GM23338 (cell line): ENCODE measurements around the gene CPD. TPM values are rescaled to one million over a fixed set of nuclear protein-coding genes. Genes with fewer than 3 reads are reported as not detected.

Experiments used
- ATAC-seq: fragments of 200-7000 bp; cut with Tn5 transposase; 3 replicates; pipeline ENCODE4 v1.9.1; 2020
- DNase-seq: peaks from one replicate; pipeline ENCODE4 v3.0.0-alpha.2; 2015; ENCODE audit warnings: low spot score
- H2AFZ ChIP-seq: fragments of 200-600 bp; sonication (generic); 2 replicates; pipeline ENCODE4 v1.8.0; 2016; ENCODE audit warnings: antibody characterized with exemption, mild to moderate bottlenecking, moderate library complexity
- H3F3A ChIP-seq: fragments of 200-600 bp; sonication (generic); replicated peaks from 2 replicates; pipeline ENCODE4 v1.8.0; 2017; ENCODE audit warnings: antibody characterized with exemption, mixed run types, low read depth
- H3K27ac ChIP-seq: fragments of 200-600 bp; sonication (generic); 2 replicates; pipeline ENCODE4 v1.6.1; 2016; ENCODE audit warnings: low read depth
- H3K27me3 ChIP-seq: fragments of 200-600 bp; sonication (generic); 2 replicates; pipeline ENCODE4 v1.8.0; 2016; ENCODE audit warnings: mild to moderate bottlenecking, mixed run types, moderate library complexity; ENCODE audit not compliant: insufficient read depth
- H3K36me3 ChIP-seq: fragments of 200-600 bp; sonication (generic); 2 replicates; pipeline ENCODE4 v1.8.0; 2016; ENCODE audit warnings: mild to moderate bottlenecking; ENCODE audit not compliant: insufficient read depth
- H3K4me1 ChIP-seq: fragments of 200-600 bp; sonication (generic); 2 replicates; pipeline ENCODE4 v1.8.0; 2016; ENCODE audit warnings: mild to moderate bottlenecking, moderate library complexity; ENCODE audit not compliant: insufficient read depth
- H3K4me2 ChIP-seq: fragments of 200-600 bp; sonication (generic); 2 replicates; pipeline ENCODE4 v1.7.1; 2017; ENCODE audit warnings: mixed run types
- H3K4me3 ChIP-seq: fragments of 200-600 bp; sonication (generic); 2 replicates; pipeline ENCODE4 v1.6.1; 2016; ENCODE audit warnings: mixed run types
- H3K79me2 ChIP-seq: fragments of 200-600 bp; sonication (generic); replicated peaks from 2 replicates; pipeline ENCODE4 v1.8.0; 2017; ENCODE audit warnings: mild to moderate bottlenecking; ENCODE audit not compliant: insufficient read depth
- H3K9me2 ChIP-seq: fragments of 200-600 bp; sonication (generic); 2 replicates; pipeline ENCODE4 v1.8.0; 2017; ENCODE audit not compliant: insufficient read depth
- H4K20me1 ChIP-seq: fragments of 200-600 bp; sonication (generic); replicated peaks from 2 replicates; pipeline ENCODE4 v1.8.0; 2017; ENCODE audit warnings: mild to moderate bottlenecking; ENCODE audit not compliant: insufficient read depth
- H3K27ac Mint-ChIP-seq: 2 replicates; pipeline ENCODE4 v1.8.0; 2020; ENCODE audit warnings: inconsistent platforms, mild to moderate bottlenecking, moderate library complexity, mixed read lengths
- H3K27me3 Mint-ChIP-seq: 3 replicates; pipeline ENCODE4 v1.8.0; 2022; ENCODE audit warnings: low read depth, mild to moderate bottlenecking, moderate library complexity, mixed read lengths, inconsistent platforms; ENCODE audit not compliant: insufficient read depth, poor library complexity
- H3K36me3 Mint-ChIP-seq: 3 replicates; pipeline ENCODE4 v1.8.0; 2021; ENCODE audit warnings: low read depth, mild to moderate bottlenecking, inconsistent platforms, moderate library complexity, mixed read lengths
- H3K4me1 Mint-ChIP-seq: 3 replicates; pipeline ENCODE4 v1.8.0; 2020; ENCODE audit warnings: mild to moderate bottlenecking, inconsistent platforms, mixed read lengths
- H3K4me3 Mint-ChIP-seq: 3 replicates; pipeline ENCODE4 v1.8.0; 2021; ENCODE audit warnings: moderate library complexity, mild to moderate bottlenecking, inconsistent platforms, mixed read lengths
- H3K9me3 Mint-ChIP-seq: 3 replicates; pipeline ENCODE4 v1.8.0; 2020; ENCODE audit warnings: moderate library complexity, mild to moderate bottlenecking, inconsistent platforms, mixed read lengths
- CREB1 ChIP-seq: fragments of 250-450 bp; sonication (Bioruptor Pico); IDR thresholded peaks from 2 replicates; pipeline ENCODE4 v1.5.0; 2020; ENCODE audit warnings: low read depth, mild to moderate bottlenecking, moderate library complexity
- CTCF ChIP-seq, 2 experiments: fragments of 200-600 bp in 1 of 2; sonication (generic) in 1 of 2; conservative IDR thresholded peaks; 2 replicates each; pipeline versions ENCODE4 v1.5.1 to v1.6.1; 2016 to 2017; ENCODE audit warnings: antibody characterized with exemption in 2 of 2, low read depth in 2 of 2, mild to moderate bottlenecking in 2 of 2, moderate library complexity in 1 of 2
- ETS1 ChIP-seq: IDR thresholded peaks from 2 replicates; pipeline ENCODE4 v1.6.1; 2016; ENCODE audit warnings: antibody characterized with exemption
- EZH2 ChIP-seq: fragments of 200-600 bp; sonication (generic); IDR thresholded peaks from one replicate; pipeline ENCODE4 v1.8.0; 2017; ENCODE audit warnings: antibody characterized with exemption, mild to moderate bottlenecking, low read depth; ENCODE audit not compliant: unreplicated experiment
- EZH2phosphoT487 ChIP-seq: fragments of 200-600 bp; sonication (generic); IDR thresholded peaks from one replicate; pipeline ENCODE4 v1.8.1; 2018; ENCODE audit warnings: antibody characterized with exemption; ENCODE audit not compliant: unreplicated experiment
- JUNB ChIP-seq: IDR thresholded peaks from one replicate; pipeline ENCODE4 v1.6.1; 2016; ENCODE audit warnings: antibody characterized with exemption; ENCODE audit not compliant: unreplicated experiment
- NANOG ChIP-seq: IDR thresholded peaks from 2 replicates; pipeline ENCODE4 v1.6.1; 2016; ENCODE audit warnings: antibody characterized with exemption, borderline replicate concordance
- POLR2AphosphoS5 ChIP-seq: IDR thresholded peaks from 2 replicates; pipeline ENCODE4 v1.6.1; 2016; ENCODE audit warnings: antibody characterized with exemption, low read depth
- STAT1 ChIP-seq: IDR thresholded peaks from one replicate; pipeline ENCODE4 v1.6.1; 2016; ENCODE audit warnings: antibody characterized with exemption; ENCODE audit not compliant: unreplicated experiment
- ZNF114 ChIP-seq: fragments of 250-450 bp; sonication (Bioruptor Pico); IDR thresholded peaks from 2 replicates; pipeline ENCODE4 v1.5.0; 2020; ENCODE audit warnings: mild to moderate bottlenecking, moderate library complexity
- ZNF331 ChIP-seq: fragments of 250-450 bp; sonication (Bioruptor Pico); IDR thresholded peaks from 2 replicates; pipeline ENCODE4 v1.5.0; 2020; ENCODE audit warnings: low read depth, mild to moderate bottlenecking, moderate library complexity
- polyA plus RNA-seq: library from polyadenylated mRNA; unstranded; fragments of >200 nt; fragmentation: Nextera tagmentation; extraction: Ambion mirVana; gene quantifications from 2 replicates; pipeline ENCODE4 v1.2.1, GENCODE V29; 2016
- total RNA-seq: library from RNA; depleted of rRNA; stranded (reverse); fragments of >200 nt; shearing (Covaris generic); gene quantifications from 2 replicates; pipeline ENCODE4 v1.2.3, GENCODE V29; 2014
- TF ChIP-seq, protein P1 (sequence below): IDR thresholded peaks from one replicate; pipeline ENCODE4 v1.6.1; 2018; ENCODE audit warnings: antibody characterized with exemption; ENCODE audit not compliant: unreplicated experiment
- TF ChIP-seq, protein P2 (sequence below): fragments of 250-450 bp; sonication (Bioruptor Pico); IDR thresholded peaks from 2 replicates; pipeline ENCODE4 v1.5.0; 2020; ENCODE audit warnings: mild to moderate bottlenecking, moderate library complexity

The CPD gene
- total and polyA plus RNA-seq, 2 experiments from 2014 or later: 6.2 to 57.8 TPM

DNA sequence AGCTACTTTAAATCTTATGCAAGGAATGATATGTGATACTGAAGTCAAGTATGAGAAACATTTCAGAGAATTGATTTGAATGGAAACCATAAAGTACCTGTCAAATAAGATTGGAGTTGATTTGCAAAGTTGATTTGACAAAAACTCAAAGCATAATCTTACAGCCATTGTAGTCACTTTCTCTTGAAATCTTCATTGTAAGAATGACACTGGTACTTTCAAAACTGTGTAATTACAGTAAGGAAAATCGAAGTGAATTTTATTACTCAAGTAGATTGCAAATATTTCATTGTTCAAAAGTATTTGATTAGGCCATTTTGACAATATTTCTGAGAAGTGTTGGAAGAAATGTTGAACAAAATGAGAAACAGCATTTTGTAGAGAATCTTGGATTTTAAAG, 3.6 kb downstream of the CPD start:
- no peaks in the 10 kb centered on the region; the same call in 1 of the 2 replicates for H3K36me3 ChIP-seq
- Mint-ChIP-seq H3K4me3 (no peak overlapping the region), H3K4me1 (peaks cover 44% of the 10 kb centered on the region), H3K9me3 (no peaks in the 10 kb centered on the region), H3K36me3 (peaks cover 14% of the 10 kb centered on the region), H3K27ac (no peak overlapping the region), H3K27me3 (peaks cover 21% of the 10 kb centered on the region)
- H3K4me1 ChIP-seq: peaks cover 50% of the 10 kb centered on the region
- peaks cover 34% of the 10 kb centered on the region for H3K27me3 ChIP-seq
- no peak overlapping the region for H2AFZ ChIP-seq
- TF ChIP-seq ZNF331 (CRISPR knock-in tag) (no peak), POLR2AphosphoS5 (no peak), EZH2phosphoT487 (no peak), ZNF114 (no peak), CTCF (conservative IDR thresholded peaks at IDR 0.05; ENCODE audit: low read depth in 2 of 2) (no peak), EZH2 (no peak), STAT1 (no peak), CREB1 (CRISPR knock-in tag) (no peak), JUNB (no peak), NANOG (no peak), ETS1 (no peak)
- TF ChIP-seq, protein P1, sequence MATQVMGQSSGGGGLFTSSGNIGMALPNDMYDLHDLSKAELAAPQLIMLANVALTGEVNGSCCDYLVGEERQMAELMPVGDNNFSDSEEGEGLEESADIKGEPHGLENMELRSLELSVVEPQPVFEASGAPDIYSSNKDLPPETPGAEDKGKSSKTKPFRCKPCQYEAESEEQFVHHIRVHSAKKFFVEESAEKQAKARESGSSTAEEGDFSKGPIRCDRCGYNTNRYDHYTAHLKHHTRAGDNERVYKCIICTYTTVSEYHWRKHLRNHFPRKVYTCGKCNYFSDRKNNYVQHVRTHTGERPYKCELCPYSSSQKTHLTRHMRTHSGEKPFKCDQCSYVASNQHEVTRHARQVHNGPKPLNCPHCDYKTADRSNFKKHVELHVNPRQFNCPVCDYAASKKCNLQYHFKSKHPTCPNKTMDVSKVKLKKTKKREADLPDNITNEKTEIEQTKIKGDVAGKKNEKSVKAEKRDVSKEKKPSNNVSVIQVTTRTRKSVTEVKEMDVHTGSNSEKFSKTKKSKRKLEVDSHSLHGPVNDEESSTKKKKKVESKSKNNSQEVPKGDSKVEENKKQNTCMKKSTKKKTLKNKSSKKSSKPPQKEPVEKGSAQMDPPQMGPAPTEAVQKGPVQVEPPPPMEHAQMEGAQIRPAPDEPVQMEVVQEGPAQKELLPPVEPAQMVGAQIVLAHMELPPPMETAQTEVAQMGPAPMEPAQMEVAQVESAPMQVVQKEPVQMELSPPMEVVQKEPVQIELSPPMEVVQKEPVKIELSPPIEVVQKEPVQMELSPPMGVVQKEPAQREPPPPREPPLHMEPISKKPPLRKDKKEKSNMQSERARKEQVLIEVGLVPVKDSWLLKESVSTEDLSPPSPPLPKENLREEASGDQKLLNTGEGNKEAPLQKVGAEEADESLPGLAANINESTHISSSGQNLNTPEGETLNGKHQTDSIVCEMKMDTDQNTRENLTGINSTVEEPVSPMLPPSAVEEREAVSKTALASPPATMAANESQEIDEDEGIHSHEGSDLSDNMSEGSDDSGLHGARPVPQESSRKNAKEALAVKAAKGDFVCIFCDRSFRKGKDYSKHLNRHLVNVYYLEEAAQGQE: no peak
- TF ChIP-seq, protein P2, sequence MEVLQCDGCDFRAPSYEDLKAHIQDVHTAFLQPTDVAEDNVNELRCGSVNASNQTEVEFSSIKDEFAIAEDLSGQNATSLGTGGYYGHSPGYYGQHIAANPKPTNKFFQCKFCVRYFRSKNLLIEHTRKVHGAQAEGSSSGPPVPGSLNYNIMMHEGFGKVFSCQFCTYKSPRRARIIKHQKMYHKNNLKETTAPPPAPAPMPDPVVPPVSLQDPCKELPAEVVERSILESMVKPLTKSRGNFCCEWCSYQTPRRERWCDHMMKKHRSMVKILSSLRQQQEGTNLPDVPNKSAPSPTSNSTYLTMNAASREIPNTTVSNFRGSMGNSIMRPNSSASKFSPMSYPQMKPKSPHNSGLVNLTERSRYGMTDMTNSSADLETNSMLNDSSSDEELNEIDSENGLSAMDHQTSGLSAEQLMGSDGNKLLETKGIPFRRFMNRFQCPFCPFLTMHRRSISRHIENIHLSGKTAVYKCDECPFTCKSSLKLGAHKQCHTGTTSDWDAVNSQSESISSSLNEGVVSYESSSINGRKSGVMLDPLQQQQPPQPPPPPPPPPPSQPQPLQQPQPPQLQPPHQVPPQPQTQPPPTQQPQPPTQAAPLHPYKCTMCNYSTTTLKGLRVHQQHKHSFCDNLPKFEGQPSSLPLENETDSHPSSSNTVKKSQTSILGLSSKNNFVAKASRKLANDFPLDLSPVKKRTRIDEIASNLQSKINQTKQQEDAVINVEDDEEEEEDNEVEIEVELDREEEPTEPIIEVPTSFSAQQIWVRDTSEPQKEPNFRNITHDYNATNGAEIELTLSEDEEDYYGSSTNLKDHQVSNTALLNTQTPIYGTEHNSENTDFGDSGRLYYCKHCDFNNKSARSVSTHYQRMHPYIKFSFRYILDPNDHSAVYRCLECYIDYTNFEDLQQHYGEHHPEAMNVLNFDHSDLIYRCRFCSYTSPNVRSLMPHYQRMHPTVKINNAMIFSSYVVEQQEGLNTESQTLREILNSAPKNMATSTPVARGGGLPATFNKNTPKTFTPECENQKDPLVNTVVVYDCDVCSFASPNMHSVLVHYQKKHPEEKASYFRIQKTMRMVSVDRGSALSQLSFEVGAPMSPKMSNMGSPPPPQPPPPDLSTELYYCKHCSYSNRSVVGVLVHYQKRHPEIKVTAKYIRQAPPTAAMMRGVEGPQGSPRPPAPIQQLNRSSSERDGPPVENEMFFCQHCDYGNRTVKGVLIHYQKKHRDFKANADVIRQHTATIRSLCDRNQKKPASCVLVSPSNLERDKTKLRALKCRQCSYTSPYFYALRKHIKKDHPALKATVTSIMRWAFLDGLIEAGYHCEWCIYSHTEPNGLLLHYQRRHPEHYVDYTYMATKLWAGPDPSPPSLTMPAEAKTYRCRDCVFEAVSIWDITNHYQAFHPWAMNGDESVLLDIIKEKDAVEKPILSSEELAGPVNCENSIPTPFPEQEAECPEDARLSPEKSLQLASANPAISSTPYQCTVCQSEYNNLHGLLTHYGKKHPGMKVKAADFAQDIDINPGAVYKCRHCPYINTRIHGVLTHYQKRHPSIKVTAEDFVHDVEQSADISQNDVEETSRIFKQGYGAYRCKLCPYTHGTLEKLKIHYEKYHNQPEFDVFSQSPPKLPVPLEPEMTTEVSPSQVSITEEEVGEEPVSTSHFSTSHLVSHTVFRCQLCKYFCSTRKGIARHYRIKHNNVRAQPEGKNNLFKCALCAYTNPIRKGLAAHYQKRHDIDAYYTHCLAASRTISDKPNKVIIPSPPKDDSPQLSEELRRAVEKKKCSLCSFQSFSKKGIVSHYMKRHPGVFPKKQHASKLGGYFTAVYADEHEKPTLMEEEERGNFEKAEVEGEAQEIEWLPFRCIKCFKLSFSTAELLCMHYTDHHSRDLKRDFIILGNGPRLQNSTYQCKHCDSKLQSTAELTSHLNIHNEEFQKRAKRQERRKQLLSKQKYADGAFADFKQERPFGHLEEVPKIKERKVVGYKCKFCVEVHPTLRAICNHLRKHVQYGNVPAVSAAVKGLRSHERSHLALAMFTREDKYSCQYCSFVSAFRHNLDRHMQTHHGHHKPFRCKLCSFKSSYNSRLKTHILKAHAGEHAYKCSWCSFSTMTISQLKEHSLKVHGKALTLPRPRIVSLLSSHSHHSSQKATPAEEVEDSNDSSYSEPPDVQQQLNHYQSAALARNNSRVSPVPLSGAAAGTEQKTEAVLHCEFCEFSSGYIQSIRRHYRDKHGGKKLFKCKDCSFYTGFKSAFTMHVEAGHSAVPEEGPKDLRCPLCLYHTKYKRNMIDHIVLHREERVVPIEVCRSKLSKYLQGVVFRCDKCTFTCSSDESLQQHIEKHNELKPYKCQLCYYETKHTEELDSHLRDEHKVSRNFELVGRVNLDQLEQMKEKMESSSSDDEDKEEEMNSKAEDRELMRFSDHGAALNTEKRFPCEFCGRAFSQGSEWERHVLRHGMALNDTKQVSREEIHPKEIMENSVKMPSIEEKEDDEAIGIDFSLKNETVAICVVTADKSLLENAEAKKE (CRISPR knock-in tag): no peak
- no peak overlapping the region for H3K4me2 ChIP-seq
- ATAC-seq (no peak), DNase-seq (no peak)
- H3K9me2 ChIP-seq: no peaks in the 10 kb centered on the region
- no peaks in the 10 kb centered on the region for H3F3A ChIP-seq
- no peak overlapping the region for H3K4me3 ChIP-seq
- H3K79me2 ChIP-seq: peaks cover 50% of the 10 kb centered on the region
- H3K27ac ChIP-seq: no peak overlapping the region
- H4K20me1 ChIP-seq: peaks cover 12% of the 10 kb centered on the region
